Liver (tissue), 9 donors: Measurements from ENCODE around the gene CNOT8. TPM values are rescaled to one million over a fixed set of nuclear protein-coding genes. Genes with fewer than 3 reads are reported as not detected.

Source experiments
- DNase-seq: peaks from one replicate; pipeline ENCODE4 v3.0.0-alpha.2; 2017; ENCODE audit warnings: low spot score
- H3K27ac ChIP-seq, 2 donors: one replicate each; pipeline ENCODE4 v1.7.0; 2013; ENCODE audit warnings: inconsistent platforms in 2 of 2, low read length in 2 of 2, control low read depth in 1 of 2, low read depth in 1 of 2, mild to moderate bottlenecking in 1 of 2
- H3K27me3 ChIP-seq, 4 donors: one replicate each; pipeline versions ENCODE4 v1.6.1 to v1.7.0; 2013; ENCODE audit warnings: low read length in 3 of 4, inconsistent platforms in 1 of 4, mild to moderate bottlenecking in 1 of 4, moderate library complexity in 1 of 4; ENCODE audit not compliant: control insufficient read depth in 4 of 4, insufficient read depth in 4 of 4
- H3K36me3 ChIP-seq, 4 donors: one replicate each; pipeline versions ENCODE4 v1.6.1 to v1.7.0; 2013; ENCODE audit warnings: low read length in 3 of 4, mild to moderate bottlenecking in 3 of 4, low read depth in 1 of 4, moderate library complexity in 1 of 4; ENCODE audit not compliant: control insufficient read depth in 4 of 4, insufficient read depth in 3 of 4
- H3K4me1 ChIP-seq, 4 donors: one replicate each; pipeline versions ENCODE4 v1.6.1 to v1.7.0; 2013; ENCODE audit warnings: low read length in 3 of 4, mild to moderate bottlenecking in 3 of 4, moderate library complexity in 1 of 4; ENCODE audit not compliant: control insufficient read depth in 4 of 4, insufficient read depth in 4 of 4
- H3K4me3 ChIP-seq, 3 donors: one replicate each; pipeline versions ENCODE4 v1.6.1 to v1.7.0; 2013; ENCODE audit warnings: low read length in 3 of 3, control low read depth in 1 of 3, low read depth in 1 of 3, mild to moderate bottlenecking in 1 of 3
- H3K9ac ChIP-seq, 2 donors: one replicate each; pipeline ENCODE4 v1.7.0; 2013; ENCODE audit warnings: low read length in 2 of 2, mild to moderate bottlenecking in 2 of 2, moderate library complexity in 2 of 2, control low read depth in 1 of 2, low read depth in 1 of 2
- H3K9me3 ChIP-seq, 4 donors: one replicate each; pipeline versions ENCODE4 v1.6.1 to v1.7.0; 2013; ENCODE audit warnings: low read length in 3 of 4; ENCODE audit not compliant: control insufficient read depth in 4 of 4
- FOXA1 ChIP-seq: IDR thresholded peaks from 2 replicates; pipeline ENCODE4 v1.6.1; 2016; ENCODE audit warnings: antibody characterized with exemption
- HNF4A ChIP-seq, 2 donors: conservative IDR thresholded peaks; 2 replicates each; pipeline ENCODE4 v1.6.1; 2016; ENCODE audit warnings: antibody characterized with exemption in 2 of 2, mild to moderate bottlenecking in 2 of 2
- HNF4G ChIP-seq: IDR thresholded peaks from 2 replicates; pipeline ENCODE4 v1.6.1; 2016; ENCODE audit warnings: antibody characterized with exemption
- JUND ChIP-seq, 2 donors: IDR thresholded peaks; 2 replicates each; pipeline ENCODE4 v1.6.1; 2016; ENCODE audit warnings: antibody characterized with exemption in 2 of 2
- MAX ChIP-seq: IDR thresholded peaks from 2 replicates; pipeline ENCODE4 v1.6.1; 2016; ENCODE audit warnings: antibody characterized with exemption
- NR2F2 ChIP-seq: IDR thresholded peaks from 2 replicates; pipeline ENCODE4 v1.6.1; 2016; ENCODE audit warnings: antibody characterized with exemption
- RAD21 ChIP-seq, 2 donors: IDR thresholded peaks; 2 replicates each; pipeline ENCODE4 v1.6.1; 2016; ENCODE audit warnings: antibody characterized with exemption in 2 of 2, mild to moderate bottlenecking in 2 of 2
- REST ChIP-seq: IDR thresholded peaks from 2 replicates; pipeline ENCODE4 v1.6.1; 2016; ENCODE audit warnings: antibody characterized with exemption, mild to moderate bottlenecking
- RXRA ChIP-seq, 2 donors: IDR thresholded peaks; 2 replicates each; pipeline ENCODE4 v1.6.1; 2017 to 2018; ENCODE audit warnings: antibody characterized with exemption in 2 of 2, mild to moderate bottlenecking in 1 of 2
- TAF1 ChIP-seq: conservative IDR thresholded peaks from 2 replicates; pipeline ENCODE4 v1.6.1; 2016; ENCODE audit warnings: antibody characterized with exemption, mild to moderate bottlenecking
- WGBS: extraction: QIAGEN DNeasy Blood & Tissue Kit; methylation state at CpG from one replicate; pipeline ENCODE4 v1.1.7; 2013; 5-methylcytosine and 5-hydroxymethylcytosine counted together
- polyA plus RNA-seq, 2 donors: library from polyadenylated mRNA; stranded (reverse) in 1 of 2; unstranded in 1 of 2; fragments of 200-250 nt in 1 of 2; fragments of >200 nt in 1 of 2; fragmentation: Nextera tagmentation in 1 of 2; extraction: Ambion mirVana in 1 of 2; gene quantifications; one replicate each; pipeline versions ENCODE4 v1.2.1 to v1.2.3, GENCODE V29; 2013 to 2015
- total RNA-seq, 2 donors: library from RNA; depleted of rRNA; stranded (reverse); fragments of >200 nt; gene quantifications; one replicate each; pipeline ENCODE4 v1.2.3, GENCODE V29; 2014
- TF ChIP-seq, protein P1 (sequence below): IDR thresholded peaks from 2 replicates; pipeline ENCODE4 v1.6.1; 2016; ENCODE audit warnings: antibody characterized with exemption
- donor health status: healthy.
- donor health status: healthy.
- donor health status: healthy.
- donor health status: healthy.
- donor health status: healthy.

CNOT8 gene
- total and polyA plus RNA-seq, 4 donors: 12.6 to 38.9 (median 20.8) TPM

DNA sequence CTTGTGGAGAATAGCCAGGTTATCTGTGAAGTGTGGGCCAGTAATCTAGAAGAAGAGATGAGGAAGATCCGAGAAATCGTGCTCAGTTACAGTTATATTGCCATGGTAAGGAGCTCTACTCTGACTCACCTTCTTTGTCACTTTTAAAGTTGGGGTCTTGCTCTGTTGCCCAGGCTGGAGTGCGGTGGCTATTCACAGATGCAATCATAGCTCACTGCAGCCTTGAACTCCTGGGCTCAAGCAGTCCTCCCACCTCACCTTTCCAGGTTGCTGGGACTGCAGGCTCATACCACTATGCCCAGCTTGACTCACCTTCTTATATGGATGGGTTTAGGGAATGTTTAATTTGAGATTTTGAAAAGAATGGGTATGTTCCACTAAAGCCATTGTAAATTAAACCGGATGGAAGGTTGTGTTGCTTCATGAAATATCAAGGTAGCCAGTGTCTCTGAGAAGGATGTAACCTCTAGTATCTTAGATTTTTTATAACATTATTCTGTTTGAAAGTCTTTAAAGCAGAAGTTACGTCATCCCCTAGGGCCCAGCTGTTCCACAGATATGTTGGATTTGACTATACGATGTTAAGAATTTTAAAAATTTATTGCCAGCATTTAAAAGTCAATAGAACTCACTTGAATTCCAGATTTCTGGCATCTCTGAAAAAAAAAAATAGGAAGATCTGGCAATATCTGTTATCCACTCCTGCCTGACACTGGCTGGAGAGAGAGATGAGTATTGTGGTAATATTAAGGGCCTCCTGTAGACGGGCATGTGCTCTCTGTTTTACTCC, 5.1 kb downstream of the CNOT8 start:
- Histone ChIP-seq H3K4me1 (peaks cover 4 to 18% (median 17%) of the 10 kb centered on the region in 4 donors), H3K9ac (no peak overlapping the region), H3K27me3 (no peaks in the 10 kb centered on the region), H3K27ac (no peak overlapping the region), H3K9me3 (no peaks in the 10 kb centered on the region), H3K4me3 (no peak overlapping the region), H3K36me3 (peaks cover 0 to 17% (median 12%) of the 10 kb centered on the region in 4 donors)
- no peak for TF ChIP-seq JUND (IDR thresholded peaks at IDR 0.05)
- no peak for TF ChIP-seq HNF4G
- no peak for TF ChIP-seq MAX
- no peak for TF ChIP-seq REST
- no peak for TF ChIP-seq NR2F2
- no peak for DNase-seq
- 95% methylated on average over 7 of the region's 7 CpGs for WGBS

DNA sequence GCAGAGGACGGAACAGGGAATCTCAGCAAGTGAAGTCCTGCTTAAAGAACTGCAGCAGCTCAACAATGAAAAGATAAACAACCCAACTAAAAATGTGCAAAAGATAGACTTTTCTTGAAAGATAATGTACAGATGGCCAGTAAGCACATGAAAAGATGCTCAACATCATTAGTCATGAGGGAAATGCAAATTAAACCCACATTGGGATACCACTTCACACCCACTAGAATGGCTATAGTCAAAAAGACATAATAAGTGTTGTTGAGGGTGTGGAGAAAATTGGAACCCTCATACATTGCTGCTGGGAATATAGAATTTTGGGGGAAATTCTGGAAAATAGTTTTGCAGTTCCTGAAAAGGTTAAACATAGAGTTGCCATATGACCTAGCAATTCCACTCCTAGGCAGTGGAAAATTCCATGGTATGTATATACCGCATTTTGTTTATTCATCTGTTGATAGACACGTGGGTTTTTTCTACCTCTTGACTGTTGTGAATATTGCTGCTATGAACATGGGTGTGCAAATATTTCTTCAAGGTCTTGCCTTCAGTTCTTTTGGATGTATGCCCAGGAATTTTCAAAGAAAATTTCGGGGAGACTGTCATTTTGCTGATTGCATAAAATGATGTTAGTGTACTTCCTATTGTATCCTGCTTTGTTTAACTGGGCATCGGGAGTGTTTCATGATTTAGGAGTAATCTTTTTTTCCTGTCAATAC, 7.2 kb downstream of the CNOT8 start:
- DNase-seq: no peak
- H3K27ac ChIP-seq: no peak overlapping the region
- peaks cover 0 to 20% (median 15%) of the 10 kb centered on the region in 4 donors for H3K36me3 ChIP-seq
- no peak overlapping the region for H3K9ac ChIP-seq
- WGBS: 62% methylated on average over 5 of the region's 5 CpGs
- H3K27me3 ChIP-seq: no peaks in the 10 kb centered on the region
- peaks cover 0 to 3% (median 1%) of the 10 kb centered on the region in 4 donors for H3K4me1 ChIP-seq
- no peak overlapping the region for H3K4me3 ChIP-seq
- H3K9me3 ChIP-seq: no peaks in the 10 kb centered on the region
- no peak for TF ChIP-seq RAD21 (IDR thresholded peaks at IDR 0.05)
- no peak for TF ChIP-seq RXRA (IDR thresholded peaks at IDR 0.05)
- TF ChIP-seq HNF4A (conservative IDR thresholded peaks at IDR 0.05): no peak
- no peak for TF ChIP-seq NR2F2
- no peak for TF ChIP-seq TAF1
- TF ChIP-seq REST: no peak
- TF ChIP-seq FOXA1: no peak
- TF ChIP-seq, protein P1, sequence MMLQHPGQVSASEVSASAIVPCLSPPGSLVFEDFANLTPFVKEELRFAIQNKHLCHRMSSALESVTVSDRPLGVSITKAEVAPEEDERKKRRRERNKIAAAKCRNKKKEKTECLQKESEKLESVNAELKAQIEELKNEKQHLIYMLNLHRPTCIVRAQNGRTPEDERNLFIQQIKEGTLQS: no peak
